KMS-11 (cell line): ENCODE measurements around the gene RALGAPA2.

ENCODE experiments used
- H2AFZ ChIP-seq: fragments of 200-600 bp; sonication (generic); 2 replicates; pipeline ENCODE4 v1.6.1; 2016; ENCODE audit warnings: antibody characterized with exemption, mixed run types, low read depth
- H3K27ac ChIP-seq: fragments of 200-600 bp; sonication (generic); 2 replicates; pipeline ENCODE4 v1.6.1; 2016; ENCODE audit warnings: mild to moderate bottlenecking, mixed run types
- H3K27me3 ChIP-seq: fragments of 200-600 bp; sonication (generic); 2 replicates; pipeline ENCODE4 v1.6.1; 2017; ENCODE audit warnings: mild to moderate bottlenecking, low read depth, mixed run types, moderate library complexity; ENCODE audit not compliant: insufficient read depth
- H3K36me3 ChIP-seq: fragments of 200-600 bp; sonication (generic); 2 replicates; pipeline ENCODE4 v1.6.1; 2017; ENCODE audit warnings: mild to moderate bottlenecking, mixed run types; ENCODE audit not compliant: insufficient read depth
- H3K4me1 ChIP-seq: fragments of 200-600 bp; sonication (generic); 2 replicates; pipeline ENCODE4 v1.6.1; 2016; ENCODE audit warnings: mild to moderate bottlenecking, low read depth, mixed run types; ENCODE audit not compliant: poor library complexity, severe bottlenecking
- H3K4me2 ChIP-seq: fragments of 200-600 bp; sonication (generic); 2 replicates; pipeline ENCODE4 v1.7.0; 2016; ENCODE audit warnings: mild to moderate bottlenecking, mixed run types
- H3K4me3 ChIP-seq: fragments of 200-600 bp; sonication (generic); IDR thresholded peaks from 2 replicates; pipeline ENCODE4 v1.6.1; 2017; ENCODE audit warnings: low read depth, low read length, mixed read lengths; ENCODE audit not compliant: insufficient read depth
- H3K79me2 ChIP-seq: fragments of 200-600 bp; sonication (generic); 2 replicates; pipeline ENCODE4 v1.6.1; 2016; ENCODE audit warnings: low read depth, mixed run types; ENCODE audit not compliant: insufficient read depth
- H3K9ac ChIP-seq: fragments of 200-600 bp; sonication (generic); 2 replicates; pipeline ENCODE4 v1.6.1; 2016; ENCODE audit warnings: mild to moderate bottlenecking, mixed run types
- H4K20me1 ChIP-seq: fragments of 200-600 bp; sonication (generic); 2 replicates; pipeline ENCODE4 v1.6.1; 2016; ENCODE audit warnings: mild to moderate bottlenecking, mixed run types; ENCODE audit not compliant: insufficient read depth
- CTCF ChIP-seq: fragments of 200-600 bp; sonication (generic); conservative IDR thresholded peaks from 2 replicates; pipeline ENCODE4 v1.6.1; 2017; ENCODE audit warnings: low read depth, mild to moderate bottlenecking, antibody characterized with exemption, low read length, moderate library complexity, mixed read lengths

The RALGAPA2 gene

GRCh38 chr20:20428067-20428466, 284.4 kb downstream of the RALGAPA2 start:
- Histone ChIP-seq H3K27ac (no peak overlapping the region), H3K4me3 (no peak overlapping the region), H3K9ac (no peak overlapping the region), H2AFZ (no peak overlapping the region), H4K20me1 (no peaks in the 10 kb centered on the region), H3K36me3 (no peaks in the 10 kb centered on the region), H3K4me2 (no peak overlapping the region), H3K27me3 (no peaks in the 10 kb centered on the region), H3K4me1 (no peaks in the 10 kb centered on the region), H3K79me2 (no peaks in the 10 kb centered on the region)
- TF ChIP-seq CTCF = no peak

DNA sequence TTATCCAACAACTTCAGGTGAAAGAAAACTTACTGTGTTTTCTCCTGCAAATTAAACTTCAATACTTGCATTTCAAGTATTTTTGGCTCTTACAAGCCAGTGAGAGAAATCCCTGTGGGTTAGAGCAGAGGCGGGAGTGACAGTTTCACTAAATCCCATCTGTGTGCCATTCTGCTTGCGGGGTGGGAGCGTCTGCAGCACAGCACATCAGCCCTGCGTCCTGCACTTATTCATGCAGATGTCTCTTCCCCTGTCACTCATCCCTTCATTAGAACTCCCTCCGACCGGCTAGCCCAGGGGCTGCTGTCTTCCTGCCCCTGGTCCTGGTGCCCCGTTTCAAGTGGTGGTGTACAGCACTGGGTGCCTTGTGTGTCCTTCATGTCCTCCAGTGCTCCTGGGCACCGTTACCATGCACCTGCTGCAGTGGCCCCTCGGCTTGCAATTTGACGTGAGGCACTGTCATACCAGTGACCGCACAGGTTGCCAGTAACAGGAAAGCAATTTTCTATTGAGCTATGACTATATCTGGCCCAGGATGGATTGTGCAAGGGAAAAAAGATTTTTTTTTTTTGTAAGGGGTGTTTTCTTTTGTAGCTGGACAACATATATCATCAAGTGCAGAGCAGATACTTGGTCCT, 285.1 kb downstream of the RALGAPA2 start:
- no peaks in the 10 kb centered on the region for H3K36me3 ChIP-seq
- no peak overlapping the region for H3K27ac ChIP-seq
- H3K4me1 ChIP-seq = no peaks in the 10 kb centered on the region
- H3K9ac ChIP-seq = no peak overlapping the region
- no peak overlapping the region for H3K4me2 ChIP-seq
- H4K20me1 ChIP-seq = no peaks in the 10 kb centered on the region
- no peak overlapping the region for H3K4me3 ChIP-seq
- no peaks in the 10 kb centered on the region for H3K79me2 ChIP-seq
- H3K27me3 ChIP-seq = no peaks in the 10 kb centered on the region
- no peak for TF ChIP-seq CTCF
- no peak overlapping the region for H2AFZ ChIP-seq

DNA sequence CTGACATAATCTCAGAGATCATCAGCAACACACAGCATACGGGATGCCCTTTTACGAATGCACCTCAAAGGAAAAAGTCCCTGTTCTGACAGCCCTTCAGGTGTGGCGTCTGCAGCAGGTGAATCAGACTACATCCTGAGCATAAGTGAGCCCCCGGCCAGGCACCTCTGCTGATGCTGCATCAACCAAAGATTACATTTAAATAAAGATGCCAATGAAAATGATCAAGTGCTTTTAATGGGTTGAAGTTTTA, 285.9 kb downstream of the RALGAPA2 start:
- Histone ChIP-seq H3K4me1 (no peaks in the 10 kb centered on the region), H3K4me3 (no peak overlapping the region), H4K20me1 (no peaks in the 10 kb centered on the region), H3K36me3 (no peaks in the 10 kb centered on the region), H3K9ac (no peak overlapping the region), H2AFZ (no peak overlapping the region), H3K27me3 (no peaks in the 10 kb centered on the region), H3K4me2 (no peak overlapping the region), H3K27ac (no peak overlapping the region), H3K79me2 (no peaks in the 10 kb centered on the region)
- TF ChIP-seq CTCF = no peak

DNA sequence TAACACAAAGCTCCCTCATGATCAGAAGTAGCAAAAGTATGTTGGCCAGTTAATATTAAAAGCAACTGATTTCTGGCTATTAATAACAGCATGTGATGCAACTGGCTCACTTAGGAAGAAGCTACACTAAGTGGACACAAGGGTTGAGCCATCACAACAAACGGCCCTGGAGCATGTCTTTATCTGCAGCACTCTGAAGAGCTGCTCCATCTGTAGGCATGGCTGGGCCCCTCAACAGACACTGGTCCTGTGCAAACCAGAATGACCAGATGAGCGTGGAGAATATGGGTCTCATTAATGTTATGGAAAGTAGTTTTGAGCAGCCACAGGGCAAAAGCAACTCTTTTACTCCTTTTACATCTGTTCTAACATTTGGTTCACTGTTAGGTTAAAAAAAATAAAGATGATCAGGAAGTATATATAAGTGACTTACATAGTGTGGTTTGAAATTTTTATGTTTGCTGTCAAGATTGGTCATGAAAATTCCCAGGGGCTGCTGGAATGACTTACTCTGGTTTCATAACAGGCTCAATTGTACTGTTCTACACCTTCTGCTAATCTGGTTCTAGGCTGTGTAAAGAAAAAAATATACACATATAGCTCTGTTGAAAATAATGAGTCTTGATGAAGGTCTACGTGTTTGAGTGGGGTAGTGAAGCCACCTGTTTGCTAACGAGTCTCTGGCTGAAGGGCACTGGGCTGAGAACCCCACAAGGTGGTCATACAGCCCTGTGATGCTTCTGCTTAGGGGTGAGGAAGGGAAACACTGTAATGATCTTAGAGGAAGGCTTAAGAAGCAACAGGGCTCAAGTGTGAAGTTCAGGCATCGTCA, 286.4 kb downstream of the RALGAPA2 start:
- no peak overlapping the region for H3K4me3 ChIP-seq
- TF ChIP-seq CTCF = no peak
- H3K4me2 ChIP-seq = no peak overlapping the region
- no peaks in the 10 kb centered on the region for H3K27me3 ChIP-seq
- H3K27ac ChIP-seq = no peak overlapping the region
- H3K79me2 ChIP-seq = no peaks in the 10 kb centered on the region
- no peaks in the 10 kb centered on the region for H4K20me1 ChIP-seq
- no peak overlapping the region for H3K9ac ChIP-seq
- no peak overlapping the region for H2AFZ ChIP-seq
- no peaks in the 10 kb centered on the region for H3K36me3 ChIP-seq
- H3K4me1 ChIP-seq = no peaks in the 10 kb centered on the region
